A549 (cell line): Measurements from ENCODE around the gene CSF3R.

Source experiments
- CHD2 ChIP-seq: fragments of 150-350 bp; IDR thresholded peaks from 2 replicates; pipeline ENCODE4 v1.6.1; 2014; ENCODE audit warnings: low read length; ENCODE audit not compliant: partially characterized antibody
- POLR2A ChIP-seq: IDR thresholded peaks from 2 replicates; pipeline ENCODE4 v1.6.1; 2012; ENCODE audit warnings: mild to moderate bottlenecking, low read length
- TF ChIP-seq, protein P1 (sequence below): fragments of >200 bp; sonication (Bioruptor Twin); formaldehyde crosslinking; IDR thresholded peaks from 3 replicates; pipeline ENCODE4 v1.5.1; 2016
- TF ChIP-seq, protein P2 (sequence below): IDR thresholded peaks from 2 replicates; pipeline ENCODE4 v1.6.1; 2012

DNA sequence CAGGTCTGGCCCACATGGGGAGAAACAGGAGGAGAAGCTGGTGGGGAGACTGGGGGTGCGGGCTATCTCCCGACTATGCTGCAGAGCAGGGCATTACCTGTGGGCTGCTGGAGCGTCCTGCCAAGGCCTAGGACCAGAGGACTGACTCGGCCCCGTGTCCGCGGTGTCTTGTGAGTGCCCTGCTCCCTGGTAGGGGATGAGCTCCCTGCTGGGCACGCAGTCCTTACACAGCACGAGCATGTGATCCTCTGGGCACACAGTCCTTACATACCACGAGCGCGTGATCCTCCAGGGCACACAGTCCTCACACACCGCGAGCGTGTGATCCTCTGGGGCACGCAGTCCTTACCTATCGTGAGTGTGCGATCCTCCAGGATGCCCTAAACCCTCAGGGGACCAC, 31.8 kb upstream of the CSF3R start:
- TF ChIP-seq, protein P1, sequence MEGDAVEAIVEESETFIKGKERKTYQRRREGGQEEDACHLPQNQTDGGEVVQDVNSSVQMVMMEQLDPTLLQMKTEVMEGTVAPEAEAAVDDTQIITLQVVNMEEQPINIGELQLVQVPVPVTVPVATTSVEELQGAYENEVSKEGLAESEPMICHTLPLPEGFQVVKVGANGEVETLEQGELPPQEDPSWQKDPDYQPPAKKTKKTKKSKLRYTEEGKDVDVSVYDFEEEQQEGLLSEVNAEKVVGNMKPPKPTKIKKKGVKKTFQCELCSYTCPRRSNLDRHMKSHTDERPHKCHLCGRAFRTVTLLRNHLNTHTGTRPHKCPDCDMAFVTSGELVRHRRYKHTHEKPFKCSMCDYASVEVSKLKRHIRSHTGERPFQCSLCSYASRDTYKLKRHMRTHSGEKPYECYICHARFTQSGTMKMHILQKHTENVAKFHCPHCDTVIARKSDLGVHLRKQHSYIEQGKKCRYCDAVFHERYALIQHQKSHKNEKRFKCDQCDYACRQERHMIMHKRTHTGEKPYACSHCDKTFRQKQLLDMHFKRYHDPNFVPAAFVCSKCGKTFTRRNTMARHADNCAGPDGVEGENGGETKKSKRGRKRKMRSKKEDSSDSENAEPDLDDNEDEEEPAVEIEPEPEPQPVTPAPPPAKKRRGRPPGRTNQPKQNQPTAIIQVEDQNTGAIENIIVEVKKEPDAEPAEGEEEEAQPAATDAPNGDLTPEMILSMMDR, result no peak
- TF ChIP-seq CHD2, result no peak
- TF ChIP-seq POLR2A, result no peak
- TF ChIP-seq, protein P2, sequence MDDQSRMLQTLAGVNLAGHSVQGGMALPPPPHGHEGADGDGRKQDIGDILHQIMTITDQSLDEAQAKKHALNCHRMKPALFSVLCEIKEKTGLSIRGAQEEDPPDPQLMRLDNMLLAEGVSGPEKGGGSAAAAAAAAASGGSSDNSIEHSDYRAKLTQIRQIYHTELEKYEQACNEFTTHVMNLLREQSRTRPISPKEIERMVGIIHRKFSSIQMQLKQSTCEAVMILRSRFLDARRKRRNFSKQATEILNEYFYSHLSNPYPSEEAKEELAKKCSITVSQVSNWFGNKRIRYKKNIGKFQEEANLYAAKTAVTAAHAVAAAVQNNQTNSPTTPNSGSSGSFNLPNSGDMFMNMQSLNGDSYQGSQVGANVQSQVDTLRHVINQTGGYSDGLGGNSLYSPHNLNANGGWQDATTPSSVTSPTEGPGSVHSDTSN, result no peak
